T47D (cell line): ENCODE results near the gene TERT.
"Not testable (repeated sequence)": the region's sequence is repeated elsewhere in the genome, so short reads cannot be mapped to it uniquely, and the experiment has no call there.

ENCODE experiments used
- DNase-seq, 2 experiments: peaks; one replicate each; pipeline versions ENCODE4 v3.0.0 to v3.0.0-alpha.2; 2011 to 2012; ENCODE audit warnings: low read depth in 1 of 2, low spot score in 1 of 2
- JUND ChIP-seq: IDR thresholded peaks from 2 replicates; pipeline ENCODE4 v1.6.1; 2012; ENCODE audit warnings: low read depth
- in situ Hi-C: cut with HindIII; loops from 2 replicates; pipeline ENCODE4 v1.10.0; 2016; ENCODE audit warnings: low sequenced_read_pairs, low pct_unique_long_range_greater_than_20kb

Gene TERT

DNA sequence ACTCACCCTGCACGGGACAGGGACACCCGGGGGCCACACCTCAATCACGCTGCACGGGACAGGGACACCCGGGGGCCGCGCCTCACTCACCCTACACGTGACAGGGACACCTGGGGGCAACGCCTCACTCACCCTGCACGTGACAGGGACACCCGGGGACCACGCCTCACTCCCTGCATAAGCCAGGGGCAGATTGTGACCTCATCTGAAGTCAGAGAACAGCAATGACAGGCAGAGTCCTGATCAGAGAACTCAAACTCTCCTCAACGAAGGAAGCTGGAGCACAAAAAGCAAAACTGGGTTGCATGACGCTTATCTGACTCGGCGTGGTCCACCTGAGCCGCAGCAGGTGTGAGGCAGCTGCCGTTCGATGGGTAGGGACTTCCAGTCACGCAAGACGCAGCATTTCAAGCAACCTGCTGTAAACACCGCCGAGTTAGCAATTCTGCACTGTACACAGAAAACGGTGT, 3.2 kb downstream of the TERT start:
- in situ Hi-C loops = no loop called here
- peak in 1 of 2 experiments; percentile 2 for DNase-seq
- TF ChIP-seq JUND = no peak

DNA sequence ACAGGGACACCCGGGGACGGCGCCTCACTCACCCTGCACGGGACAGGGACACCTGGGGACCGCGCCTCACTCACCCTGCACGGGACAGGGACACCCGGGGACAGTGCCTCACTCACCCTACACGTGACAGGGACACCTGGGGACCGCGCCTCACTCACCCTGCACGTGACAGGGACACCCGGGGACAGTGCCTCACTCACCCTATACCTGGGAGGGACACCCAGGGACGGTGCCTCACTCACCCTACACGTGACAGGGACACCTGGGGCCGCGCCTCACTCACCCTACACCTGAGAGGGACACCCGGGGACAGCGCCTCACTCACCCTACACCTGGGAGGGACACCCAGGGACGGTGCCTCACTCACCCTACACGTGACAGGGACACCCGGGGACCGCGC, 3.9 kb downstream of the TERT start:
- in situ Hi-C loops, DNase-seq: not testable (repeated sequence)

DNA sequence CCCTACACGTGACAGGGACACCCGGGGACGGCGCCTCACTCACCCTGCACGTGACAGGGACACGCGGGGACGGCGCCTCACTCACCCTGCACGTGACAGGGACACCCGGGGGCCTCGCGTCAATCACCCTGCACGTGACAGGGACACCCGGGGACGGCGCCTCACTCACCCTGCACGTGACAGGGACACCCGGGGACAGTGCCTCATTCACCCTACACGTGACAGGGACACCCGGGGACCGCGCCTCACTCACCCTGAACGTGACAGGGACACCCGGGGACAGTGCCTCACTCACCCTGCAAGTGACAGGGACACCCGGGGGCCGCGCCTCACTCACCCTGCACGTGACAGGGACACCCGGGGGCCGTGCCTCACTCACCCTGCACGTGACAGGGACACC, 5.3 kb downstream of the TERT start:
- in situ Hi-C loops, DNase-seq: not testable (repeated sequence)

DNA sequence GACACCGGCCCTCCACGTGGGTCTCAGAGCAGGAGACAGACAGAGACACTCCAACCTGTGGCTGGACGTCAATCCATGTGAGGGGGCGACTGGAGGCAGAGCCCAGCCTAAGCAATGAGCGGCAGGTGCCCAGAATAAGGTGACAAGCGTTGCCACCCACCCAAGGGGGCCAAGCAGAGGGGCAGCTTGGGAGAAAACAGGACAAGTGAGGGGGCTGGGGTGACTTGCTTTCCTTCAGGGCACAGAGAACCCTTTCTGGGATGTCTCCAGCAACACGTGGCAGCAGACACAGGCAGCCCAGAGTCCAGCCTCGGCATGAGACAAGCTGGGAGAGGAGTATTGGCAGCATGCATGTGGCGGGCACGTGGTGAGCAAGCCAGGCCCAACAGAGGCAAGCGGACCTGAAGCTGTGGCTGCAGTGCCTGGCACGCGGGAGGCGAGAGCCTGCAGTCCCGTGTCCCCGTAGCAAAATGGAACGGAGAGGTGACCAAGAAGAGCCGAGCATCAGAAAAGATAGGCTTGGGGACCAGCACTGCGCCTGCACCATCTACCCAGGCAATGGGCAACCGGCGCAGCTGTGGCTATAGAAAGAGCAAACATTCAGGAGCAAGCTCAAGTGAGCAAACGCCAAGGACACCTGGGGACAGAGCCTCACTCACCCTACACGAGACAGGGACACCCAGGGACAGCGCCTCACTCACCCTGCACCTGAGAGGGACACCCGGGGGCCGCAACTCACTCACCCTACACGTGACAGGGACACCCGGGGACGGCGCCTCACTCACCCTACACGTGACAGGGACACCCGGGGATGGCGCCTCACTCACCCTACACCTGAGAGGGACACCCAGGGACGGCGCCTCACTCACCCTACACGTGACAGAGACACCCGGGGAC, 6.2 kb downstream of the TERT start:
- DNase-seq = peak in 1 of 2 experiments; percentile 4

DNA sequence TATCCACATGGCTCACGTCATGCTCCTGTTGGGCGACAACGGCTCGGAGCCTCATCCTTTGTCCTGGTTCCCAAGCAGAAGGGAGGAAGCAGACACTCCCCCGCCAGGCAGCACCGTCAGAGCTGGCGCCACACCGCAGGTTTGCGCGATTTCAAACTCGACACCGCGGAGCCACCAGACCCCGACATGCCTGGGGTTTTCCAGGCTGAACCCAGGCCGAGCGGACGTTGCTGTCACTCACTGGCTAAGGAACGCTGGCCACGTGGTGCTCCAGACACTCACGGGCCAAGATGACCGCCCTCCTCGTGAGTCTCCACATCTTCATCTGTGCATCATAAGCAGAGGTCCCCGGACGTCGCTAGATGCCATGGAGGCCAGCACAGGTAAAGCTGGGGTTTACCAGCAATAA, 9.0 kb downstream of the TERT start:
- no peak for TF ChIP-seq JUND
- in situ Hi-C loops = no loop called here
- DNase-seq = no peak

More for the DNA sequence above, 6.2 kb downstream of the TERT start:
- in situ Hi-C loops = no loop called here
- TF ChIP-seq JUND = no peak

DNA sequence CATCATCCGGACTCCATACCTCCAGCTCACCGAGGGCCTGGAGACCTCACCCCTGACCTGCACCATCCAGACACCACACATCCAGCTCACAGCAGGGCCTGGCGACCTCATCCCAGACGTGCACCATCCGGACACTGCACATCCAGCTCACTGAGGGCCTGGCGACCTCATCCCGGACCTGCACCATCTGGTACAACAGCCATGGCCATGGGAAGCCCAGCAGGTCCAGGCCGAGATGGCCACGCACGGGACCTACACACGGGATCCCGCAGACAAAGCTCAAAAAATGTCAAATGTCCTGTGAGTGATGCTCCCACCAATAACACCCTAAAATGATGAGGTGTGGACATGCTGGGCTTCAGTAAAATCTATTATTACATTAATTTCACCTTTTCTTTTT, 9.7 kb downstream of the TERT start:
- no peak for DNase-seq
- TF ChIP-seq JUND = no peak
- in situ Hi-C loops = no loop called here

DNA sequence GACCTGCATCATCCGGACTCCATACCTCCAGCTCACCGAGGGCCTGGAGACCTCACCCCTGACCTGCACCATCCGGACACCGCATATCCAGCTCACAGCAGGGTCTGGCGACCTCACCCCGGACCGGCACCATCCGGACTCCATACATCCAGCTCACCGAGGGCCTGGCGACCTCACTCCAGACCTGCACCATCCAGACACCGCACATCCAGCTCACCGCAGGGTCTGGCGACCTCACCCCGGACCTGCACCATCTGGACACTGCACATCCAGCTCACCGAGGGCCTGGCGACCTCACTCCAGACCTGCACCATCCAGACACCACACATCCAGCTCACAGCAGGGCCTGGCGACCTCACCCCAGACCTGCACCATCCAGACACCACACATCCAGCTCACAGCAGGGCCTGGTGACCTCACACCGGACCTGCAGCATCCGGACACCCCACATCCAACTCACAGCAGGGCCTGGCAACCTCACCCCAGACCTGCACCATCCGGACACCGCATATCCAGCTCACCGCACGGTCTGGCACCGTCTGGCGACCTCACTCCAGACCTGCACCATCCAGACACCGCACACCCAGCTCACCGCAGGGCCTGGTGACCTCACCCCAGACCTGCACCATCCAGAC, 10.4 kb downstream of the TERT start:
- in situ Hi-C loops, DNase-seq: not testable (repeated sequence)

DNA sequence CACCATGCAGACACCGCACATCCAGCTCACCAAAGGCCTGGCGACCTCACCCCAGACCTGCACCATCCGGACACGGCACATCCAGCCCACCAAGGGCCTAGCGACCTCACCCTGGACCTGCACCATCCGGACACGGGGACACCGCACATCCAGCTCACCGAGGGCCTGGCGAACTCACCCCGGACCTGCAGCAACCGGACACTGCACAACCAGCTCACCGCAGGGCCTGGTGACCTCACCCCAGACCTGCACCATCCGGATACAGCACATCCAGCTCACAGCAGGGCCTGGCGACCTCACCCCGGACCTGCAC, 11.2 kb downstream of the TERT start:
- DNase-seq, in situ Hi-C loops: not testable (repeated sequence)

DNA sequence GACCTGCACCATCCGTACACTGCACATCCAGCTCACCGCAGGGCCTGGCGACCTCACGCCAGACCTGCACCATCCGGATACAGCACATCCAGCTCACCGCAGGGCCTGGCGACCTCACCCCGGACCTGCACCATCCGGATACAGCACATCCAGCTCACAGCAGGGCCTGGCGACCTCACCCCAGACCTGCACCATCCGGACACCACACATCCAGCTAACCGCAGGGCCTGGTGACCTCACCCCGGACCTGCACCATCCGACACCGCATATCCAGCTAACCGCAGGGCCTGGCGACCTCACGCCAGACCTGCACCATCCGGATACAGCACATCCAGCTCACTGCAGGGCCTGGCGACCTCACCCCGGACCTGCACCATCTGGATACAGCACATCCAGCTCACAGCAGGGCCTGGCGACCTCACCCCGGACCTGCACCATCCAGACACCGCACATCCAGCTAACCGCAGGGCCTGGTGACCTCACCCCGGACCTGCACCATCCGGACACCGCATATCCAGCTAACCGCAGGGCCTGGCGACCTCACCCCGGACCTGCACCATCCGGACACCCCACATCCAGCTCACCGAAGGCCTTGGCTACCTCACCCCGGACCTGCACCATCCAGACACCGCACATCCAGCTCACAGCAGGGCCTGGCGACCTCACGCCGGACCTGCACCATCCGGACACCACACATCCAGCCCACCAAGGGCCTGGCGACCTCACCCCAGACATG, 11.7 kb downstream of the TERT start:
- DNase-seq, in situ Hi-C loops: not testable (repeated sequence)

DNA sequence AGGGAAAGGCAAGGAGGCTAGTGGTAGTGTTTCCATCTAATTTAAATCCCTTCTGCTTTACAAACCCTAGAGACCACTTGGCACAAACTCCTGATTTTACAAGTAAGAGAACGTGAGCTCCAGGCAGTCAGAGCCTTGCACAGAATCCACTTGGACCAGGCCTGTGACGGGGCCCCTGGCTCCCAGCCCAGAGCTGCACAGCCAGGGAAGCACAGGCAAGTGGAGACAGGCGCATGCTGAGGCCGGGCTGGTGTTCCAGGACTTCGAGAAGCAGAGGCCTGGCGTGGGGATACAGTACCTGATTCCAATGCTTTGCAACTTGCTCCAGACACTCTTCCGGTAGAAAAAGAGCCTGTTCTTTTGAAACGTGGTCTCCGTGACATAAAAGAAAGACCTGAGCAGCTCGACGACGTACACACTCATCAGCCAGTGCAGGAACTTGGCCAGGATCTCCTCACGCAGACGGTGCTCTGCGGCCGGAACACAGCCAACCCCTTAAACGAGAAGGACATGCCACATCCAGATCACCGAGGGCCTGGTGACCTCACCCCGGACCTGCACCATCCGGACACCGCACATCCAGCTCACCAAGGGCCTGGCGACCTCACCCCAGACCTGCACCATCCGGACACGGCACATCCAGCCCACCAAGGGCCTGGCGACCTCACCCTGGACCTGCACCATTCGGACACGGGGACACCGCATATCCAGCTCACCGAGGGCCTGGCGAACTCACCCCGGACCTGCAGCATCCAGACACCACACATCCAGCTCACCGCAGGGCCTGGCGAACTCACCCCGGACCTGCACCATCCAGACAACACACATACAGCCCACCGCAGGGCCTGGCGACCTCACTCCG, 12.5 kb downstream of the TERT start:
- no peak for DNase-seq
- in situ Hi-C loops = no loop called here
- no peak for TF ChIP-seq JUND

DNA sequence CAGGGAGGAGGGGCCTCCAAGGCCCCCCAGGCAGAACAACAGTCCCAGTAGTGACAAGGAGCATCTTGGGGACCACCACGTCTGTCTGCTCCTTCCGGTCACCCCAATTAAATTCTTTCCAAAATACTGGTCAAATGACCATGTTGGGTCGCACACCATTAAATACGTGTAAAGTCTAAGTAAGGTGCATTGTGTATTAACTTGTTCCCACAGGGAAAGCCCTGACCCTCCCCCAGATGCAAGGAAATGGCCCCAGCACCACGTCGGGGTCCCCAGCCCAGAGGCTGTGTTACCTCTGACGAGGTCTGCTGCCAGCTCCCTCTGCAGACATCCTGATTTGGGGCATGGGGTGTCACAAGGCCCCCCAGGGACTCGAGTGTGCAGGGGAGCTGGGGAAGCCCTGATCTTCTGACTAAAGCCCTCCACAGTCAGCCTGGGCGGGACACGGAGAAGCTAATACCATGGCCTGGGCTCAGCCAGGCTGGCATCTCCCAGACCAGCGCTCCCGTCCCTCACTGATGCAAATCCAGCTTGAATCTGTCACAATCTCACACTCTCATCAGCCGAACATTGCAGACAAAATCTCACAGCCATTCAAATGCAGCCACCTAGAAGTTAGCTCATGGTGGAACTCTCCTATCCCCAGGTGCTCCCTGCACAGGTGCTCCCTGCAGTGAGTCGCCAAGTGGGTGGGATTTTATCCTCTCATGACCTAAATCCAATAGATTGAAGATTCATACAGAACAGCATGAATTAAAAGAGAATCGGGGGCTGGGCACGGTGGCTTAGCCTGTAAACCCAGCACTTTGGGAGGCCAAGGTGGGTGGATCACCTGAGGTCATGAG, 13.6 kb downstream of the TERT start:
- no peak for TF ChIP-seq JUND
- in situ Hi-C loops = no loop called here
- no peak for DNase-seq
